Left cardiac atrium (tissue), 4 donors: ENCODE data around the gene MT1B. TPM values are rescaled to one million over a fixed set of nuclear protein-coding genes. Genes with fewer than 3 reads are reported as not detected.
A peak's percentile ranks its signal among the peaks of the same experiment; 100 is the strongest.
"Not testable (repeated sequence)": the region's sequence is repeated elsewhere in the genome, so short reads cannot be mapped to it uniquely, and the experiment has no call there.

ENCODE experiments used
- ATAC-seq, 2 donors: fragments of 200-7000 bp; cut with Tn5 transposase; one replicate each; pipeline ENCODE4 v1.9.1; 2020; ENCODE audit warnings: mild to moderate bottlenecking in 2 of 2, moderate library complexity in 2 of 2
- DNase-seq: peaks from one replicate; pipeline ENCODE4 v3.0.0-alpha.2; 2020
- intact Hi-C, 2 donors: fragments of 100-400 bp; cut with DNase I; formaldehyde crosslinking; loops; one replicate each; pipeline versions ENCODE4 v1.14.1 to v1.15.1; 2022 to 2023
- total RNA-seq, 2 donors: library from RNA; stranded (reverse); fragmentation: NEBNext Ultra II Directional; extraction: Animal tissue kit (Norgen Biotek cat#: 25700); gene quantifications; one replicate each; pipeline ENCODE4 v1.2.1, GENCODE V29; 2021
- donor health status: DM: no; HTN: yes; CAD: no.
- donor health status: DM: no; HTN: yes; CAD: no; lungs with severe emphysema.
- donor health status: DM: yes; HTN: yes; CAD: no.
- donor health status: Dilated cardiomyopathy.

MT1B gene
- total RNA-seq, 2 donors from 2014 or later, result not detected

- DNase-seq (peak; percentile 88), ATAC-seq (peak; percentile 96 to 98)
- intact Hi-C loops, result no loop called here
Observed at GRCh38 chr16:56617212-56618085, 34.2 kb upstream of the MT1B start.

GRCh38 chr16:56618138-56618537 lies 33.5 kb upstream of the MT1B start:
- DNase-seq, result no peak
- intact Hi-C loops, result no loop called here

GRCh38 chr16:56620339-56620897 lies 31.3 kb upstream of the MT1B start:
- intact Hi-C loops, result no loop called here
- no peak for ATAC-seq
- no peak for DNase-seq

More at GRCh38 chr16:56618138-56618537, 33.5 kb upstream of the MT1B start:
- ATAC-seq, result no peak

GRCh38 chr16:56621665-56622445 lies 29.8 kb upstream of the MT1B start:
- intact Hi-C loops, result not testable (repeated sequence)

GRCh38 chr16:56623184-56623583 lies 28.5 kb upstream of the MT1B start:
- DNase-seq, ATAC-seq, intact Hi-C loops: not testable (repeated sequence)

More at GRCh38 chr16:56621665-56622445, 29.8 kb upstream of the MT1B start:
- not testable (repeated sequence) for DNase-seq, ATAC-seq

GRCh38 chr16:56623637-56624036 lies 28.0 kb upstream of the MT1B start:
- intact Hi-C loops, result no loop called here
- ATAC-seq, result no peak

GRCh38 chr16:56625140-56625942 lies 26.3 kb upstream of the MT1B start, which contains the start of gene MT1E:
TSS of gene MT1E (plus strand) at chr16:56625781. CDS start at chr16:56625852, 71 bp downstream.
- intact Hi-C loops, result no loop called here
- peak; percentile 85 for DNase-seq

More at GRCh38 chr16:56623637-56624036, 28.0 kb upstream of the MT1B start:
- no peak for DNase-seq

GRCh38 chr16:56625943-56626654 lies 25.6 kb upstream of the MT1B start:
- intact Hi-C loops, result no loop called here
- DNase-seq, result peak; percentile 78
- ATAC-seq, result peak; percentile 83

More at GRCh38 chr16:56625140-56625942, 26.3 kb upstream of the MT1B start, which contains the start of gene MT1E:
- peak; percentile 95 to 96 for ATAC-seq

- ATAC-seq, result peak in 1 of 2 donors; percentile 2
- no peak for DNase-seq
- intact Hi-C loops, result no loop called here
Observed at GRCh38 chr16:56626685-56627084, 25.0 kb upstream of the MT1B start.

GRCh38 chr16:56628486-56629350 lies 23.0 kb upstream of the MT1B start:
- no peak for ATAC-seq
- DNase-seq, result no peak
- intact Hi-C loops, result no loop called here

- ATAC-seq (no peak), DNase-seq (no peak)
- intact Hi-C loops, result no loop called here
Observed at GRCh38 chr16:56629531-56629930, 22.2 kb upstream of the MT1B start.

- ATAC-seq (no peak), DNase-seq (no peak)
- intact Hi-C loops, result no loop called here
Observed at GRCh38 chr16:56630134-56630533, 21.6 kb upstream of the MT1B start.

- ATAC-seq (no peak), DNase-seq (no peak)
- intact Hi-C loops, result no loop called here
Observed at GRCh38 chr16:56631197-56631596, 20.5 kb upstream of the MT1B start.

GRCh38 chr16:56631832-56632155 lies 19.9 kb upstream of the MT1B start:
- intact Hi-C loops, result no loop called here
- DNase-seq (no peak), ATAC-seq (no peak)

- DNase-seq (peak; percentile 85), ATAC-seq (peak; percentile 90 to 93)
- intact Hi-C loops, result no loop called here
Observed at GRCh38 chr16:56632156-56632847, 19.4 kb upstream of the MT1B start, which contains the start of gene MT1M. TSS of gene MT1M (plus strand) at chr16:56632659. CDS start at chr16:56632732, 73 bp downstream.

GRCh38 chr16:56632848-56633365 lies 18.8 kb upstream of the MT1B start:
- intact Hi-C loops, result no loop called here
- ATAC-seq, result peak in 1 of 2 donors; percentile 5

More at GRCh38 chr16:56632848-56633365, 18.8 kb upstream of the MT1B start:
- DNase-seq, result no peak
